Peyer's patch (tissue), 4 donors: Measurements from ENCODE around the gene CERS4. TPM values are rescaled to one million over a fixed set of nuclear protein-coding genes. Genes with fewer than 3 reads are reported as not detected.
"Not testable (repeated sequence)": the region's sequence is repeated elsewhere in the genome, so short reads cannot be mapped to it uniquely, and the experiment has no call there.

ENCODE experiments used
- DNase-seq, 3 donors: peaks; one replicate each; pipeline ENCODE4 v3.0.0-alpha.2; 2017 to 2019
- H3K27ac ChIP-seq, 4 donors: fragments of 200-600 bp; sonication (generic); one replicate each; pipeline ENCODE4 v1.5.1; 2016 to 2019
- H3K27me3 ChIP-seq, 2 donors: fragments of 200-600 bp; sonication (generic); one replicate each; pipeline ENCODE4 v1.5.1; 2019
- H3K36me3 ChIP-seq, 3 donors: fragments of 200-600 bp; sonication (generic); one replicate each; pipeline ENCODE4 v1.5.1; 2016 to 2019
- H3K4me1 ChIP-seq, 4 donors: fragments of 200-600 bp; sonication (generic); one replicate each; pipeline ENCODE4 v1.5.1; 2016 to 2019
- H3K4me3 ChIP-seq, 4 donors: fragments of 200-600 bp; sonication (generic); 1 replicate in 3 of 4; 2 replicates in 1 of 4; pipeline ENCODE4 v1.5.1; 2016 to 2019; ENCODE audit warnings: mild to moderate bottlenecking in 1 of 4
- H3K9me3 ChIP-seq, 4 donors: fragments of 200-600 bp; sonication (generic); one replicate each; pipeline ENCODE4 v1.5.1; 2016 to 2019; ENCODE audit warnings: mild to moderate bottlenecking in 1 of 4
- POLR2A ChIP-seq, 2 donors: fragments of 450-650 bp; IDR thresholded peaks; one replicate each; pipeline ENCODE4 v1.5.1; 2017; ENCODE audit warnings: antibody characterized with exemption in 2 of 2, mild to moderate bottlenecking in 2 of 2, moderate library complexity in 2 of 2
- total RNA-seq, 4 donors: library from RNA; depleted of rRNA; stranded (reverse); fragments of >200 nt; gene quantifications; one replicate each; pipeline ENCODE4 v1.1.0, GENCODE V29; 2016
- TF ChIP-seq, protein P1 (sequence below), 6 experiments: fragments of 450-650 bp in 4 of 6; fragments of 200-600 bp in 2 of 6; sonication (generic) in 1 of 6; IDR thresholded peaks; one replicate each; pipeline ENCODE4 v1.5.1; 2017 to 2019; ENCODE audit warnings: antibody characterized with exemption in 6 of 6, mild to moderate bottlenecking in 3 of 6, moderate library complexity in 1 of 6

CERS4 gene
- total RNA-seq, 4 donors from 2014 or later: 6.8 to 41.3 (median 11.7) TPM

DNA sequence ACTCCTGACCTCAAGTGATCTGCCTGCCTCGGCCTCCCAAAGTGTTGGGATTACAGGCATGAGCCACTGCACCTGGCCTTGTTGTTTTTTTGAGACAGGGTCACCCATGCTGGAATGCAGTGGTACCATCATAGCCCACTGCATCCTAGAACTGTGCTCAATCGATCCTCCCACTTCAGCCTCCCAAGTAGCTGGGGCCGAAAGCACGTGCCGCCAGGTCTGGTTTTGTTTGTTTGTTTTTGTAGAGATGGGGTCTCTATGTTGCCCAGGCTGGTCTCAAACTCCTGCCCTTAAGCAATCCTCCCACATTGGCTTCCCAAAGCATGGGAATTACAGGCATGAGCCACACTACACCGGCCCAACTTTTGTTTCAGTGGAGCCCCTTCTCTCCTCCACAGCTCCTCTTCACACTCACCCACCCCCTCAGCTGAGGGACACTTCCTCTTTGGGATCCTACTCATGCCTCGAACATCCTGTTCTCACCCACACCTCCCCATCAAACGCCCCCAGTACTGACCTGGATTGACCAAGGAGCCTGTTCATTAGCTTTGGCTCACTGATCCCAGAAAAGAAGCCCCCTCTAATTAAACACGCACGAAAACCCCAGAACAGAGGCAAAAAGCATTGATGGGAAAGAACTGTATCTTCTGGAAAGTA is 12.8 kb upstream of the CERS4 start:
- no peaks in the 10 kb centered on the region for H3K9me3 ChIP-seq
- no peak overlapping the region for H3K4me3 ChIP-seq
- peak in 2 of 3 donors; percentile 58 to 69 for DNase-seq
- H3K36me3 ChIP-seq: no peaks in the 10 kb centered on the region
- H3K27me3 ChIP-seq: no peaks in the 10 kb centered on the region
- H3K27ac ChIP-seq: peak overlapping the region in 1 of 4 donors; percentile 90
- TF ChIP-seq, protein P1, sequence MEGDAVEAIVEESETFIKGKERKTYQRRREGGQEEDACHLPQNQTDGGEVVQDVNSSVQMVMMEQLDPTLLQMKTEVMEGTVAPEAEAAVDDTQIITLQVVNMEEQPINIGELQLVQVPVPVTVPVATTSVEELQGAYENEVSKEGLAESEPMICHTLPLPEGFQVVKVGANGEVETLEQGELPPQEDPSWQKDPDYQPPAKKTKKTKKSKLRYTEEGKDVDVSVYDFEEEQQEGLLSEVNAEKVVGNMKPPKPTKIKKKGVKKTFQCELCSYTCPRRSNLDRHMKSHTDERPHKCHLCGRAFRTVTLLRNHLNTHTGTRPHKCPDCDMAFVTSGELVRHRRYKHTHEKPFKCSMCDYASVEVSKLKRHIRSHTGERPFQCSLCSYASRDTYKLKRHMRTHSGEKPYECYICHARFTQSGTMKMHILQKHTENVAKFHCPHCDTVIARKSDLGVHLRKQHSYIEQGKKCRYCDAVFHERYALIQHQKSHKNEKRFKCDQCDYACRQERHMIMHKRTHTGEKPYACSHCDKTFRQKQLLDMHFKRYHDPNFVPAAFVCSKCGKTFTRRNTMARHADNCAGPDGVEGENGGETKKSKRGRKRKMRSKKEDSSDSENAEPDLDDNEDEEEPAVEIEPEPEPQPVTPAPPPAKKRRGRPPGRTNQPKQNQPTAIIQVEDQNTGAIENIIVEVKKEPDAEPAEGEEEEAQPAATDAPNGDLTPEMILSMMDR (IDR thresholded peaks at IDR 0.05): no peak
- no peak for TF ChIP-seq POLR2A (IDR thresholded peaks at IDR 0.05)
- H3K4me1 ChIP-seq: peaks cover 0 to 31% (median 6%) of the 10 kb centered on the region in 4 donors

DNA sequence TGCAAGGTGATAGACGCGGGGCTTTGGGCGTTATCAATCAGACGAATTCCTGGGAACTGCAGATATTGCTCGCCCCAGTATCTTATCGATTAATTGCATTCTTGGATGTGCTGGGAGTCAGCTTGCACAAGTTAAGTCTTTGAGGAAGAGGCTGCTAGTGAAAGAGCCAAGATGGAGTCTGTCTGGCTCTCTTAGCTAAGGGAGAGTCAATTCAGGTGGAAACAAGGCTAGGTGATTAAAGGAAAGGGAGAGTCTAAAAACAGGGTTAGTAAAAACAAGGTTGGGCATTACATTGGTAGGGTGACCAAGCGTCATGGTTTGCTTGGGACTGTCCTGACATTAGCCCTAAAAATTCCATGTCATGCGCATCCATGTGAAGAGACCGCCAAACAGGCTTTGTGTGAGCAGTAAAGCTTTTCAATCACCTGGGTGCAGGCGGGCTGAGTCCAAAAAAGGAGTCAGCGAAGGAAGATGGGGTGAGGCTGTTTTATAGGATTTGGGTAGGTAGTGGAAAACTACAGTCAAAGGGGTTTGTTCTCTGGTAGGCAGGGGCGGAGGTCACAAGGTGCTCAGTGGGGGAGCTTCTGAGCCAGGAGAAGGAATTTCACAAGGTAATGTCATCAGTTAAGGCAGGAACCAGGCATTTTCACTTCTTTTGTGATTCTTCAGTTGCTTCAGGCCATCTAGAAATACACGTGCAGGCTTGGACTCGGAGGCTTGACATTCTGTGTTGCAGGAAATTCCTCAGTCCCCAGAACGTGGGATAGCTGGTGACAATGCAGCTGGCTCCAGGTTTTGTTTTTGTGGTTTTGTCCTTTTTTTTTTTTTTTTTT is 5.7 kb upstream of the CERS4 start:
- H3K36me3 ChIP-seq, H3K27ac ChIP-seq, H3K4me1 ChIP-seq, H3K9me3 ChIP-seq, H3K4me3 ChIP-seq, H3K27me3 ChIP-seq, DNase-seq: not testable (repeated sequence)

DNA sequence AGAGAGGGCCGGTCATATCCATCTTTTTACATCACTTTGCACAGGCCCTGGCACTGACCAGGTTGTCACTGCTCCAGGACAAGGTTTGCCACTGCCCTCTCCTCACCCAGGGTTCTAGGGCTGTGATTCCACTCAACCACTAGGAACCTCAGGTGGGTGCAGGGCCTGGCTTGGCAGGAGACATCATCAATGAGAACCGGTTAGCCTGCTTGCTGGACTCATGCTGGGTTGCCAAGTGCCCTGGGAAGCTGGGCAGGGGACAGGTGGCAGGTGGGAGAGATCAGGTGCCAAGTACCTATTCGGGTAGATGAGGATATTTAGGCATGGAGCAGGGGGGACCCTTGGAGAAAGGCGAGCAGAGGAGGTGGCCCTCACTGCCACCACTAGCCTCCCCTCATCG is 4.2 kb upstream of the CERS4 start:
- no peak overlapping the region for H3K4me3 ChIP-seq
- no peak overlapping the region for H3K27ac ChIP-seq
- no peaks in the 10 kb centered on the region for H3K36me3 ChIP-seq
- TF ChIP-seq, protein P1 (IDR thresholded peaks at IDR 0.05): no peak
- no peak for TF ChIP-seq POLR2A (IDR thresholded peaks at IDR 0.05)
- DNase-seq: no peak
- H3K4me1 ChIP-seq: peaks cover 2 to 7% (median 6%) of the 10 kb centered on the region in 4 donors
- H3K27me3 ChIP-seq: no peaks in the 10 kb centered on the region
- H3K9me3 ChIP-seq: no peaks in the 10 kb centered on the region

GRCh38 chr19:8206147-8207087 is 2.8 kb upstream of the CERS4 start:
- H3K4me3 ChIP-seq: no peak overlapping the region
- H3K27ac ChIP-seq: no peak overlapping the region
- H3K36me3 ChIP-seq: no peaks in the 10 kb centered on the region
- peaks cover 2 to 16% (median 13%) of the 10 kb centered on the region in 4 donors for H3K4me1 ChIP-seq
- DNase-seq: no peak
- no peaks in the 10 kb centered on the region for H3K9me3 ChIP-seq
- H3K27me3 ChIP-seq: no peaks in the 10 kb centered on the region
- no peak for TF ChIP-seq POLR2A (IDR thresholded peaks at IDR 0.05)
- TF ChIP-seq, protein P1 (IDR thresholded peaks at IDR 0.05): no peak

GRCh38 chr19:8207326-8207725 is 1.8 kb upstream of the CERS4 start:
- peaks cover 2 to 16% (median 13%) of the 10 kb centered on the region in 4 donors for H3K4me1 ChIP-seq
- not testable (repeated sequence) for H3K4me3 ChIP-seq, DNase-seq, H3K27me3 ChIP-seq, H3K9me3 ChIP-seq, H3K36me3 ChIP-seq, H3K27ac ChIP-seq

- no peaks in the 10 kb centered on the region for H3K36me3 ChIP-seq
- H3K4me3 ChIP-seq: peak overlapping the region; percentile 57 to 95 (median 63)
- no peaks in the 10 kb centered on the region for H3K9me3 ChIP-seq
- peak overlapping the region; percentile 72 to 95 (median 80) for H3K27ac ChIP-seq
- H3K4me1 ChIP-seq: peaks cover 2 to 16% (median 13%) of the 10 kb centered on the region in 4 donors
- H3K27me3 ChIP-seq: no peaks in the 10 kb centered on the region
- peak in 1 of 2 donors; percentile 5 for TF ChIP-seq POLR2A (IDR thresholded peaks at IDR 0.05)
- TF ChIP-seq, protein P1 (IDR thresholded peaks at IDR 0.05): no peak
- no peak for DNase-seq
Measured at GRCh38 chr19:8208119-8208921, 850 bp upstream of the CERS4 start.
